Measurements from ENCODE around the gene SPEF2.

SPEF2 gene

DNA sequence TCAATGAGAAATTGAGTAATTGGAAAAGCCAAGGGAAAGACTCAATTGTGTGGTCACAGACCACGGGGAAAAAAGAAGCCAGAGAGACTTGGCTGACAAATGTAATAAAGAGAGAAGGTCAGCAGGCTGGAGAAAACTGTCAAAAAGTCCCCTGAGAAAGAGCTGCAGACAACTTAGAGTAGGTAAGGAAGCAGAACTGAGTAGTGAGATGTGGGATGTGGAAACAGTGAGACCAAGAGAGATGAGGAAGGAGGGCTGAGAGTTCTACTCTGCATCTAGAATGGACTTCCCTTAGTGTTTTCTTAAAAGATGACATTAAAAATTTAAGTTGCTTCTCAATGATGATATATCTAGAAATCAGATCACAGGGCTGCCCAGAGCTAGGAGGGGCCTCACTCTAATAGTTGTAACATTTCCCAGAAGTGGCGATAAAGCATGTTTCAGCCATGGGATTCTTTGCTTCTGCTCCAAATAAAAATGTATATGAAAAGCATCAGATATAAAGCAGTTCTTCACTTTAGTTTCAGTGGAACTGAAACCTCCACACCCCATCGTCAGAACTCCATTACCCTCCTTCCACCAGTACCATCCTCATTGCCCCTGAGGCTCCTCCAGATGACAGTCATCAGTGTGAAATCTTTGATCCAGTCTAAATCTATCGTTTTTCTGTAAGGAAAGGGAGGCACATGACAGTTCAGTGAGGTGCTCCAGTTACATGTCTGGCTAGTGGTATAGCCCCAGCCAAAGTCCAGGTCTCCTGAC is 80.6 kb downstream of the SPEF2 start:
- DNase-seq (ENCODE audit: low read depth in 1 of 2, low spot score in 1 of 2), result no peak

- DNase-seq (ENCODE audit: low read depth in 1 of 2, low spot score in 1 of 2), result no peak
Observed at GRCh38 chr5:35707659-35708058, 90.0 kb downstream of the SPEF2 start.

DNA sequence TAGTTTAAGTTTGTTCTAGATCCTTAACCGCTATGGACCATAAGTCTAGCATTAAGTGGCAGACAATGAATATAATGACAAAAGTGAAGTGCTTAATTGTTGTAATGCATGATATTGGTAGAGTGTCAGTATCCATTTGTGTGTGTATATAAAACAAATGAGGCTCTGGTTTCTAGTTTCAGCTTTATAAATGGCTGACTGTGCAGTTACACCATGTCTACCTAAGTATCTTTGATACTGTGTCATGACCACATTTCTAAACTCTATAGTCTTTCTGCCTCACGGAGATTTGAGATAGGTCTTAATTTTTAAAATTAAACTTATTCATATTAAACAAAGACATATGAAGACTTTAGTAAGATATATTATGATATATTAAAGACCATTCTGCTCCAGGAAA is 92.0 kb downstream of the SPEF2 start:
- no peak for DNase-seq (ENCODE audit: low read depth in 1 of 2, low spot score in 1 of 2)

- no peak for DNase-seq (ENCODE audit: low read depth in 1 of 2, low spot score in 1 of 2)
Observed at GRCh38 chr5:35717718-35718117, 100.1 kb downstream of the SPEF2 start.

GRCh38 chr5:35735718-35736117 is 118.1 kb downstream of the SPEF2 start:
- DNase-seq (ENCODE audit: low read depth in 1 of 2, low spot score in 1 of 2), result no peak

DNA sequence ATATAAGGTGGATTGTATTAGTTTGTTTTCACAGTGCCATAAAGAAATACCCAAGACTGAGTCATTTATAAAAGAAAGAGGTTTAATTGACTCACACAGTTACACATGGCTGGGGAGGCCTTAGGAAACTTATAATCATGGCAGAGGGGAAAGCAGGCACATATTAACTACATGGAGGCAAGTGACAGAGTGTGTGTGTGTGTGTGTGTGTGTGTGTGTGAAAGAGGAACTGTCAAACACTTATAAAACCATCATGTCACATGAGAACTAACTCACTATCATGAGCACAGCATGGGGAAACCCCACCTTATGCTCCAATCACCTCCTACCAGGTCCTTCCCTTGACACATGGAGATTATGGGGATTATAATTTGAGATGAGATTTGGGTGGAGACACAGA is 118.6 kb downstream of the SPEF2 start:
- no peak for DNase-seq (ENCODE audit: low read depth in 1 of 2, low spot score in 1 of 2)

DNA sequence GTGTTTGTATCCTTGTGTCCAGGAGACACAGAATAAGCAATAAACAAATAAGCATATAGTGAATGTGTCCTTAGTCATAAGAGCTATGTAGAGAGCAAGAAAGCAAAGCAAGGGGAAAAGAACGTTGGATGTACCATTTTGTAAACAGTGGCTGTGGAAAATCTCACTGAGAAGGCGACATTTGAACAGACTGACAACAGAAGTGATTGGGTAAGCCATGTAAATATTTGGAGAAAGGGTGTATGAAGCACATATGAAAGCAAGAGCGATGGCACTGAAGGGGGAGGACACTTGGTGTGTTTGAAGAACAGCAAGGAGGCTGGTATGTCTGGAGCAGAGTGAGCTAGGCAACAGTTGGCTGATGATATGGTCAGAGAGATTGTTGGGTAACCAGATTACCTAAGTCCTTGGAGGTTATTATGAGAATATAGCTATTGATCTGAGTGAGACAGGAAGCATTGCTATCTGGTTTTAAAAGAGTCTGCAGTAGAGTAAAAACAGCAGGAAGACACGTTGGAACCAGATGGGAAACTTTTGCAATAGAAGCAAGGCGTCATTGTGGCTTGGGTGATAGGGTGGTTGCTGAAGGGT is 123.6 kb downstream of the SPEF2 start:
- DNase-seq (ENCODE audit: low read depth in 1 of 2, low spot score in 1 of 2), result no peak

DNA sequence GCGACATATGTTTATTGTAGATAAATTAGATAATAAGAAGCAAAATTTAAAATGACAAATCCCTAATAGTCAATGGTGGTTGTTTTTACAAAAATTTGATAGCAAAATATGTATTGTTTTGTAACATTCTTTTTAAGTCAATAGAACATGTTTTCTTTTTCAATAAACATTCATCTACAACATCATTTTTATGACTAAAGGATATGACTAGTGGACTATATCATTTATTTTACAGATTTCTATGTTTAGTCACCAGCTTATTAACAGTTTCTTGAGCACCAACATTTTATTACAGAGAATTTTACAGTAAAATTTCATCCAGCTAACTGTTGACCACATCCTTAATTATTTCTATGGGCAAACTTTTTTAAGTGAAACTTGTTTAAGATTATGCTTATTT is 124.3 kb downstream of the SPEF2 start:
- no peak for DNase-seq (ENCODE audit: low read depth in 1 of 2, low spot score in 1 of 2)

DNA sequence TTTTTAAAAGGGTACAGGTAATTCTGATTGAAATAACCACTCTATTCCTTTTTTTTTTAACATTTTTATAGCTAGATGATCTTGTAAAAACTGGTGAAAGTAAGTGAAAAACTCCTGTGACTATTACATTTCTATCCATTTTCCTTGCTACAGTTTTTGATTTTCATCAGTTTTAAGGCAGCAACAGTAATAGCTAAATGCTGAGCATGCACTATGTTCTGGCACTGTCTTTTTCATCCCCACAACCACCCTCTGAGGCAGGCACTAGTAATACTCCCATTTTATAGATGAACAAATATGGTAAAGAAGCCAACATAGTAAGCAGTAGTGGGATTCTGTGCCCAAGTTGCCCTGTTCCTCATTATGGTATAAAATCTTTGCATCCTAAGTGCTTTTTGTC is 126.0 kb downstream of the SPEF2 start:
- no peak for DNase-seq (ENCODE audit: low read depth in 1 of 2, low spot score in 1 of 2)

DNA sequence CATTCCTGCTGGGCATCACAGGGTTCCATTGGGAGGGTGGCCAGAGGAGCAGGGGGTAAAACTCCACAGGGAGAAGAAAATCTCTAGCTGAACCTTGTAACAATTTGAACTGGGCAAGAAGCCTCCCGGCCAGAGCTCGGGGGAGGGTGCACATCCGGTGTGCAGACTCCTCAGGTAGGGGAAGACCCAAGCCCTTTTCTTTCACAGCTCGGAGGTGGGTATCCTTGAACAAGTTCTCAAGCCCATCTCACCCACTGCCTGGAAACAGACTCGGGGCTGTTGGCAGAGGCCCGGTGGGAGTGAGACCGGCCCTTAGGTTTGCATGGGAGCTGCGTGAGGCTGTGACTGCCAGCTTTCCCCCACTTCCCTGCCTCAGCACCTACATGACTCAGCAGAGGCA is 127.5 kb downstream of the SPEF2 start:
- DNase-seq (ENCODE audit: low read depth in 1 of 2, low spot score in 1 of 2), result no peak

DNA sequence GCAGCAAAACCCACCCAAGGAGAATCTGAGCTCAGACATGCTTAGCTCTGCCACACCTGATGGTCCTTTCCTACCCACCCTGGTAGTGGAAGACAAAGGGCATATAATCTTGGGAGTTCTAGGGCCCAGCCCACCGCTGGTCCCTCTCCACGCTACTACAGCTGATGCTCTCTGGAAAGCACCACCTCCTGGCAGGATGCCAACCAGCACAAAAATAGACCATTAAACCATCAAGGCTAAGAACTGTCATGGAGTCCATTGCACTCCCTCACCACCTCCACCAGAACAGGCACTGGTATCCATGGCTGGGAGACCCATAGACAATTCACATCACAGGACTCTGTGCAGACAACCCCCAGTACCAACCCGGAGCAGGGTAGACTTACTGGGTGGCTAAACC is 128.0 kb downstream of the SPEF2 start:
- no peak for DNase-seq (ENCODE audit: low read depth in 1 of 2, low spot score in 1 of 2)

GRCh38 chr5:35752012-35752411 is 134.3 kb downstream of the SPEF2 start:
- DNase-seq (ENCODE audit: low read depth in 1 of 2, low spot score in 1 of 2), result no peak

DNA sequence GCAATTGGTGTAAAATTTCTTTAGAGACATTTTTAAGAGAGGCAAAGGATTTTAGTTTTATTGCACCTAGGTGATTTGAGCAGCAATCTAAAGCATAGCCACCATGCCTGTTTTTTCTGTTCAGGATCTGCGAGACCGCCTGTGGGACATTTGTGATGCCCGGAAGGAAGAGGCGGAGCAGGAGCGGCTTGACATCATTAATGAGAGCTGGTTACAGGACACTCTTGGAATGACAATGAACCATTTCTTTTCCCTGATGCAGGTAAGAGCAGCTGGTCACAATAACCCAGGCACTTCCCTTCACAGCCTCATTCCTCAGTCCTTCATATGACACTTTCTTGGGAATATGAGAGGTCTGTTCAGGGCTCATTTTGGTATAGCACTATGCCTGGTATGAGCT is 135.8 kb downstream of the SPEF2 start:
- DNase-seq (ENCODE audit: low read depth in 1 of 2, low spot score in 1 of 2), result no peak

DNA sequence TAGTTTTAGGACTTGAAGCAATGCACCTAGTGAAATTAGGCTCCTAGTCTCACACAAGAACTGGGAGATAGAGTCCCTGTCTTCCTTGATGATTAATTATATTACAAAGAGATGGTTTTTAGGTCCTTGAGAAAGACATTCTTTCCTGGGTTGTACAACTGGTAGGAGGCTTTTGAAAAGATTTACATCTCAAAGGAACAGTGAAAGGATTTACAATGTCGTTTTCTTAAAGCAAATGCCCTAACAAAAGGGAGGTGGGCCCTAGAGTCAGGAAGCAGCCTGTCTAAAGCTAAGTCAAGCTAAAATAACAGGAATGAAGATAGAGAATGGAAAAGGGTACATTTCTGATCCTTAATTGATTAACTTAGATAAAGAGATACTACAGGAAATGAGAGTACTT is 136.8 kb downstream of the SPEF2 start:
- no peak for DNase-seq (ENCODE audit: low read depth in 1 of 2, low spot score in 1 of 2)

- DNase-seq (ENCODE audit: low read depth in 1 of 2, low spot score in 1 of 2), result no peak
Observed at GRCh38 chr5:35755966-35756365, 138.3 kb downstream of the SPEF2 start.

- DNase-seq (ENCODE audit: low read depth in 1 of 2, low spot score in 1 of 2), result no peak
Observed at GRCh38 chr5:35758151-35758724, 140.6 kb downstream of the SPEF2 start.

- DNase-seq (ENCODE audit: low read depth in 1 of 2, low spot score in 1 of 2), result no peak
Observed at GRCh38 chr5:35761541-35761940, 143.9 kb downstream of the SPEF2 start.

GRCh38 chr5:35762368-35762767 is 144.7 kb downstream of the SPEF2 start:
- DNase-seq (ENCODE audit: low read depth in 1 of 2, low spot score in 1 of 2), result no peak

GRCh38 chr5:35765921-35766320 is 148.3 kb downstream of the SPEF2 start:
- DNase-seq (ENCODE audit: low read depth in 1 of 2, low spot score in 1 of 2), result no peak

DNA sequence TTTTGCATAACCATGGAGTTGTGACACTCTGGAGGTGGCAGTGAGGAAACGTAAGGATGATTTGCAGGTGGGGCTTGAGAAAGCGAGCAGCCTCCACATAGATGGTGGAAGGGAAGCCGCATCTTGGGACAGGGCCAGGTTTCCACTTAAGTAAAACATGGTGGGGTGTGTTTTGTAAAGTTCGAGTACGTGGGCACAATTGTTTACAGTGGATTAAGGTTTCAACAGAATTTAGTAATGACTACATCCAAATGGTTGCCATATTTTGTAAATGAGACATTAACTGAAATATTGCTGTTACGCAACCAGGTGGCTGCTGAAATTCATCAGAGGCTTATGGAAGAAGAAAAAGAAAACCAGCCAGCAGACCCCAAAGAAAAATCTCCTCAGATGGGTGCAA is 153.6 kb downstream of the SPEF2 start:
- DNase-seq (ENCODE audit: low read depth in 1 of 2, low spot score in 1 of 2), result no peak

DNA sequence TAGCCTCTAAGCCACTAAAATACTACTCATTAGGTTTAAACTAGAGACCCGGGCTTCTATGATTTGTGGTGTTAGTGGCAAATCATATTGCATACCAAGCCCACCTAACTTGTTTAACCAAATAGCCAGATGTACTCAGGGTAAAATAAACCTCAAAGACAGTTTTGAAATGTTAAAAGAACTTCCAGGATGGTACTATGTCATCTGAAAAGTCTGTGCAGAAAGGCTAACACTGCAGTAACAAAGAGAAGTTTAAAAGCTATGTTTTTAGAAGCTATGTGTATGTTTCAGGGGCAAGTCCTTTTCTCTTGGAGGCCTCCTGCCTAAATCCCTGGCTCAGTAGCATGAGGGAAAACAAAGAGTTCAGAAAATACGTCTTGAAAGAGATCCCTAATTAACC is 154.2 kb downstream of the SPEF2 start:
- no peak for DNase-seq (ENCODE audit: low read depth in 1 of 2, low spot score in 1 of 2)

- DNase-seq (ENCODE audit: low read depth in 1 of 2, low spot score in 1 of 2), result no peak
Observed at GRCh38 chr5:35773967-35774366, 156.3 kb downstream of the SPEF2 start.

DNA sequence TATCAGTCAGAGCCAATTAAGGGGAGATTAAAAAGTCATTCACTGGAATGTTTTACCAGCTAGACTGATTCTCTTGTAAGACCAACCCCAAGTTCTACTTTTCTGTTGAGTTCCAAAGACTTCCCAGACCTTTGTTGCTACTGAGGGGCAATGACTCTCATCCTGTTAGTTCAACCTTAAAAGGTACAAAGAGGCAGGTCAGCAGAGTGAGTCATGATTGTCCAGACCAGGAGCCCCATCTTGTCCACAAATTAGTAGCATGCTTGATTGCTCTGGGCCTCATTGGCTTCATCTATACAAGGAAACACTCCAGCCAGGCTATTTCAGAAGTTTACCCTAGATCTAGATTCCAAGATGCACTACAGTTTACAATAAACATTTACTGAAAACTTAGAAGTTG is 159.1 kb downstream of the SPEF2 start:
- no peak for DNase-seq (ENCODE audit: low read depth in 1 of 2, low spot score in 1 of 2)

Data from activated T-helper 1 cell treated with anti-CD3 and anti-CD28 coated beads, Interleukin-2, amount 50 U/mL, for 16 hours (primary cell).